Measurements from ENCODE around the gene TRIM14.

The TRIM14 gene

DNA sequence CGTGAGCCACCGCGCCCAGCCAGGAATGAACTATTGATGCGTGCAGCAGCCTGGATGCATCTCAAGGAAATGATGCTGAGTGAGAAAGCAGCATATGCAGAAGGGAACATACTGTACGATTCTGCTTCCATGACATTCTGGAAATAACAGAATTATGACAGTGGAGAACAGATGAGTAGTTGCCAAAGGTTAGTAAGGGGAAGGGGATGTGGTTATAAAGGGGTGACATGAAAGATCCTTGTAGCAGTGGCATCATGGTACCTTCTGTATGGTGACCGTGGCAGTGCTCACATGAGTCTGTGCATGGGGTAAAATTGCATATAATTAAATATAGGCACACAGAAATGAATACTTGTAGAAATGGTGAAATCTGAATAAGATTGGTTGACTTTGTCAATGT, 49.5 kb downstream of the TRIM14 start (continued):
- TF ChIP-seq, protein P1, sequence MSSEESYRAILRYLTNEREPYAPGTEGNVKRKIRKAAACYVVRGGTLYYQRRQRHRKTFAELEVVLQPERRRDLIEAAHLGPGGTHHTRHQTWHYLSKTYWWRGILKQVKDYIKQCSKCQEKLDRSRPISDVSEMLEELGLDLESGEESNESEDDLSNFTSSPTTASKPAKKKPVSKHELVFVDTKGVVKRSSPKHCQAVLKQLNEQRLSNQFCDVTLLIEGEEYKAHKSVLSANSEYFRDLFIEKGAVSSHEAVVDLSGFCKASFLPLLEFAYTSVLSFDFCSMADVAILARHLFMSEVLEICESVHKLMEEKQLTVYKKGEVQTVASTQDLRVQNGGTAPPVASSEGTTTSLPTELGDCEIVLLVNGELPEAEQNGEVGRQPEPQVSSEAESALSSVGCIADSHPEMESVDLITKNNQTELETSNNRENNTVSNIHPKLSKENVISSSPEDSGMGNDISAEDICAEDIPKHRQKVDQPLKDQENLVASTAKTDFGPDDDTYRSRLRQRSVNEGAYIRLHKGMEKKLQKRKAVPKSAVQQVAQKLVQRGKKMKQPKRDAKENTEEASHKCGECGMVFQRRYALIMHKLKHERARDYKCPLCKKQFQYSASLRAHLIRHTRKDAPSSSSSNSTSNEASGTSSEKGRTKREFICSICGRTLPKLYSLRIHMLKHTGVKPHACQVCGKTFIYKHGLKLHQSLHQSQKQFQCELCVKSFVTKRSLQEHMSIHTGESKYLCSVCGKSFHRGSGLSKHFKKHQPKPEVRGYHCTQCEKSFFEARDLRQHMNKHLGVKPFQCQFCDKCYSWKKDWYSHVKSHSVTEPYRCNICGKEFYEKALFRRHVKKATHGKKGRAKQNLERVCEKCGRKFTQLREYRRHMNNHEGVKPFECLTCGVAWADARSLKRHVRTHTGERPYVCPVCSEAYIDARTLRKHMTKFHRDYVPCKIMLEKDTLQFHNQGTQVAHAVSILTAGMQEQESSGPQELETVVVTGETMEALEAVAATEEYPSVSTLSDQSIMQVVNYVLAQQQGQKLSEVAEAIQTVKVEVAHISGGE (tag by site-specific recombination; conservative IDR thresholded peaks at IDR 0.05; ENCODE audit: low read depth), result no peak

DNA sequence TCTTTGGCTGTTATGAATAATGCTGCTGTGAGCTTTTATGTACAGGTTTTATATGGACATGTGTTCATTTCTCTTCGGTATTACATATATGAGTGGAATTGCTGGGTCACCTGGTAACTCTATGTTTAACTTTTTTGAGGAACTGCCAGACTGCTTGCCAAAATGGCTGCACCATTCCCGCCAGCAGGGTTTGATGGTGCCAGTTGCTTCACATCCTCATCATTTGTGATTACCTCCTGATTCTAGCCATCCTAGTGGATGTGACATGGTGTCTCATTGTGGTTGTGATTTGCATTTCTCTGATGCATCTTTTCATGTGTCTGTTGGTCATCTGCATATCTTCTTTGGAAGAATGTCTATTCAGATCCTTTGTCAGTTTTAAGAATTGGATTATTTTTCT, 51.8 kb downstream of the TRIM14 start:
- no peaks in the 10 kb centered on the region for H3K9me3 ChIP-seq (ENCODE audit: control insufficient read depth, insufficient read depth, low read depth, low read length)
- H3K4me1 ChIP-seq (ENCODE audit: control insufficient read depth, insufficient read depth, low read length), result no peaks in the 10 kb centered on the region
- H3K36me3 ChIP-seq (ENCODE audit: control insufficient read depth in 2 of 2, insufficient read depth in 1 of 2, low read length in 2 of 2), result peaks cover 3 to 64% of the 10 kb centered on the region in 2 experiments
- CTCF ChIA-PET, result interaction anchor here (0.6 kb wide), 1 partner anchor 686 kb away, joined by 3 read pairs; no protein-coding TSS in a partner anchor
- TF ChIP-seq WT1 (tag by site-specific recombination; IDR thresholded peaks at IDR 0.05), result no peak
- TF ChIP-seq ZNF560 (tag by site-specific recombination; IDR thresholded peaks at IDR 0.05; ENCODE audit: borderline replicate concordance), result no peak
- TF ChIP-seq ZNF221 (tag by site-specific recombination; IDR thresholded peaks at IDR 0.05; ENCODE audit: borderline replicate concordance), result no peak
- TF ChIP-seq ZNF791 (tag by site-specific recombination; IDR thresholded peaks at IDR 0.05), result no peak
- TF ChIP-seq, protein P2, sequence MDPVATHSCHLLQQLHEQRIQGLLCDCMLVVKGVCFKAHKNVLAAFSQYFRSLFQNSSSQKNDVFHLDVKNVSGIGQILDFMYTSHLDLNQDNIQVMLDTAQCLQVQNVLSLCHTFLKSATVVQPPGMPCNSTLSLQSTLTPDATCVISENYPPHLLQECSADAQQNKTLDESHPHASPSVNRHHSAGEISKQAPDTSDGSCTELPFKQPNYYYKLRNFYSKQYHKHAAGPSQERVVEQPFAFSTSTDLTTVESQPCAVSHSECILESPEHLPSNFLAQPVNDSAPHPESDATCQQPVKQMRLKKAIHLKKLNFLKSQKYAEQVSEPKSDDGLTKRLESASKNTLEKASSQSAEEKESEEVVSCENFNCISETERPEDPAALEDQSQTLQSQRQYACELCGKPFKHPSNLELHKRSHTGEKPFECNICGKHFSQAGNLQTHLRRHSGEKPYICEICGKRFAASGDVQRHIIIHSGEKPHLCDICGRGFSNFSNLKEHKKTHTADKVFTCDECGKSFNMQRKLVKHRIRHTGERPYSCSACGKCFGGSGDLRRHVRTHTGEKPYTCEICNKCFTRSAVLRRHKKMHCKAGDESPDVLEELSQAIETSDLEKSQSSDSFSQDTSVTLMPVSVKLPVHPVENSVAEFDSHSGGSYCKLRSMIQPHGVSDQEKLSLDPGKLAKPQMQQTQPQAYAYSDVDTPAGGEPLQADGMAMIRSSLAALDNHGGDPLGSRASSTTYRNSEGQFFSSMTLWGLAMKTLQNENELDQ (tag by site-specific recombination; IDR thresholded peaks at IDR 0.05; ENCODE audit: low read depth), result no peak
- POLR2A ChIA-PET, result interaction anchor here (0.7 to 1.6 kb wide), 3 partner anchors 11 to 110 kb away, joined by 3 to 6 read pairs (median 4); partner anchors contain the start of gene NANS
- H3K4me3 ChIP-seq (ENCODE audit: low read depth, low read length), result no peak overlapping the region
- no peak overlapping the region for H3K27ac ChIP-seq (ENCODE audit: extremely low read depth, low read depth, low read length)

DNA sequence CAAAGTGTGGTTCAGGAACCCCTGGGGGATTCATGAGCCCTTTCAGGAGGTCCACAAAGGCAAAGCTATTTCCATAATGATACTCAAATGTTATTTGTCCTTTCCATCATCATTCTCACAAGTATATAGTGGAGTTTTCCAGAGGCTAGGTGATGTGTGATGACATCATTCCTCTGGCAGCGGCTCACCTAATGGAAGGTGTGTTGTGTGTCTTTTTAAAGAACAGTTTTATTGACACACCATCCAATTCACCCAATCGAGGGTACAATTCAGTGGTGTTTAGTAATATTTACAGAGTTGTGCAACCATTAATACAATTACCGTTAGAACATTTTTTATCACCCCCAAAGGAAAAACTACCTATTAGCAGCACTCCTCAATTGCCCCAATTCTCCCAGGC, 52.8 kb downstream of the TRIM14 start:
- TF ChIP-seq ZBTB8A (tag by site-specific recombination; IDR thresholded peaks at IDR 0.05) (no peak), ZNF223 (tag by site-specific recombination; IDR thresholded peaks at IDR 0.05) (no peak), SP2 (tag by site-specific recombination; IDR thresholded peaks at IDR 0.05) (no peak)
- TF ChIP-seq, protein P3, sequence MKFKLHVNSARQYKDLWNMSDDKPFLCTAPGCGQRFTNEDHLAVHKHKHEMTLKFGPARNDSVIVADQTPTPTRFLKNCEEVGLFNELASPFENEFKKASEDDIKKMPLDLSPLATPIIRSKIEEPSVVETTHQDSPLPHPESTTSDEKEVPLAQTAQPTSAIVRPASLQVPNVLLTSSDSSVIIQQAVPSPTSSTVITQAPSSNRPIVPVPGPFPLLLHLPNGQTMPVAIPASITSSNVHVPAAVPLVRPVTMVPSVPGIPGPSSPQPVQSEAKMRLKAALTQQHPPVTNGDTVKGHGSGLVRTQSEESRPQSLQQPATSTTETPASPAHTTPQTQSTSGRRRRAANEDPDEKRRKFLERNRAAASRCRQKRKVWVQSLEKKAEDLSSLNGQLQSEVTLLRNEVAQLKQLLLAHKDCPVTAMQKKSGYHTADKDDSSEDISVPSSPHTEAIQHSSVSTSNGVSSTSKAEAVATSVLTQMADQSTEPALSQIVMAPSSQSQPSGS (tag by site-specific recombination; IDR thresholded peaks at IDR 0.05; ENCODE audit: low read depth), result 0 out of 2 replicates have a peak, but pooled peaks have one; percentile 16
- TF ChIP-seq, protein P4, sequence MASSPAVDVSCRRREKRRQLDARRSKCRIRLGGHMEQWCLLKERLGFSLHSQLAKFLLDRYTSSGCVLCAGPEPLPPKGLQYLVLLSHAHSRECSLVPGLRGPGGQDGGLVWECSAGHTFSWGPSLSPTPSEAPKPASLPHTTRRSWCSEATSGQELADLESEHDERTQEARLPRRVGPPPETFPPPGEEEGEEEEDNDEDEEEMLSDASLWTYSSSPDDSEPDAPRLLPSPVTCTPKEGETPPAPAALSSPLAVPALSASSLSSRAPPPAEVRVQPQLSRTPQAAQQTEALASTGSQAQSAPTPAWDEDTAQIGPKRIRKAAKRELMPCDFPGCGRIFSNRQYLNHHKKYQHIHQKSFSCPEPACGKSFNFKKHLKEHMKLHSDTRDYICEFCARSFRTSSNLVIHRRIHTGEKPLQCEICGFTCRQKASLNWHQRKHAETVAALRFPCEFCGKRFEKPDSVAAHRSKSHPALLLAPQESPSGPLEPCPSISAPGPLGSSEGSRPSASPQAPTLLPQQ (tag by site-specific recombination; IDR thresholded peaks at IDR 0.05), result no peak
- peaks cover 3 to 65% of the 10 kb centered on the region in 2 experiments for H3K36me3 ChIP-seq (ENCODE audit: control insufficient read depth in 2 of 2, insufficient read depth in 1 of 2, low read length in 2 of 2)
- POLR2A ChIA-PET, result interaction anchor here (0.7 to 1.4 kb wide), 2 partner anchors 10 to 111 kb away, joined by 3 to 4 read pairs; partner anchors contain the start of gene NANS
- no peak overlapping the region for H3K4me3 ChIP-seq (ENCODE audit: low read depth, low read length)
- no peaks in the 10 kb centered on the region for H3K4me1 ChIP-seq (ENCODE audit: control insufficient read depth, insufficient read depth, low read length)
- H3K9me3 ChIP-seq (ENCODE audit: control insufficient read depth, insufficient read depth, low read depth, low read length), result no peaks in the 10 kb centered on the region
- CTCF ChIA-PET, result interaction anchor here (2.0 kb wide), 1 partner anchor 8 kb away, joined by 9 read pairs; no protein-coding TSS in a partner anchor
- no peak overlapping the region for H3K27ac ChIP-seq (ENCODE audit: extremely low read depth, low read depth, low read length)
